GM18505 (cell line): ENCODE measurements around the gene ARL6IP5.

Source experiments
- ATAC-seq: cut with Tn5 transposase; IDR thresholded peaks from one replicate; pipeline ENCODE4 v1.9.1; 2021; ENCODE audit not compliant: unreplicated experiment
- POLR2A ChIP-seq: IDR thresholded peaks from 4 replicates; pipeline ENCODE4 v1.6.1; 2011; ENCODE audit warnings: borderline replicate concordance; ENCODE audit not compliant: insufficient read depth, insufficient read length; ENCODE audit errors: extremely low read depth

The ARL6IP5 gene

GRCh38 chr3:69142797-69143454 is 58.2 kb downstream of the ARL6IP5 start:
- TF ChIP-seq POLR2A = no peak
- ATAC-seq = no peak

GRCh38 chr3:69143612-69144011 is 58.9 kb downstream of the ARL6IP5 start:
- ATAC-seq = no peak
- TF ChIP-seq POLR2A = no peak

GRCh38 chr3:69144631-69145245 is 60.0 kb downstream of the ARL6IP5 start:
- ATAC-seq = no peak
- TF ChIP-seq POLR2A = no peak

GRCh38 chr3:69145688-69146087 is 61.0 kb downstream of the ARL6IP5 start:
- ATAC-seq = no peak
- no peak for TF ChIP-seq POLR2A

- no peak for ATAC-seq
- TF ChIP-seq POLR2A = no peak
Observed at GRCh38 chr3:69149586-69149985, 64.8 kb downstream of the ARL6IP5 start.
